HG03342 (cell line): Measurements from ENCODE around the gene PXK.
"Not testable (repeated sequence)": the region's sequence is repeated elsewhere in the genome, so short reads cannot be mapped to it uniquely, and the experiment has no call there.

Source experiments
- ATAC-seq: cut with Tn5 transposase; IDR thresholded peaks from one replicate; pipeline ENCODE4 v1.9.1; 2021; ENCODE audit warnings: mild to moderate bottlenecking, moderate library complexity; ENCODE audit not compliant: unreplicated experiment

PXK gene

GRCh38 chr3:58414538-58415197, 82.0 kb downstream of the PXK start:
- no peak for ATAC-seq

- no peak for ATAC-seq
Measured at GRCh38 chr3:58416191-58416590, 83.5 kb downstream of the PXK start.

GRCh38 chr3:58417075-58417474, 84.4 kb downstream of the PXK start:
- ATAC-seq = no peak

DNA sequence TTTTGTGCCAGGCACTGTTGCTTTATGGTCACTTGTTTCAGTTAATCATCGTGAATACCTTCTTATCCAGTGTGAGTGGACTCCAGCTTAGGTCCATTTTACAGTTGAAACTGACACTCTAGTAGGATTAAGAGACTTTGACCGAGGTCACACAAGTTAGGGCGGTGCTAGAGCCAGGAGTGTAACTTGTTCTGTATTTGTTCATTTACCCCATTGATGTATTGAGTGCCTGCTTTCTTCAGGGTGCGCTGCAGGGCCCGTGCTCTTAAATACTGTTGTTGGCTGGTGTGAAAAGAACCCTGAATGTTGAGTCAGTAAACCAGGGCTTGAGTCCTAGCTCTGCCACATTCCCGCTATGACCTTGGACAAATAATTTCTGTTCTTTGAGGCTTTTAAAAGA, 85.5 kb downstream of the PXK start:
- ATAC-seq = no peak

GRCh38 chr3:58419780-58420507, 87.3 kb downstream of the PXK start:
- peak; percentile 62 for ATAC-seq

- no peak for ATAC-seq
Measured at GRCh38 chr3:58421004-58421403, 88.3 kb downstream of the PXK start.

DNA sequence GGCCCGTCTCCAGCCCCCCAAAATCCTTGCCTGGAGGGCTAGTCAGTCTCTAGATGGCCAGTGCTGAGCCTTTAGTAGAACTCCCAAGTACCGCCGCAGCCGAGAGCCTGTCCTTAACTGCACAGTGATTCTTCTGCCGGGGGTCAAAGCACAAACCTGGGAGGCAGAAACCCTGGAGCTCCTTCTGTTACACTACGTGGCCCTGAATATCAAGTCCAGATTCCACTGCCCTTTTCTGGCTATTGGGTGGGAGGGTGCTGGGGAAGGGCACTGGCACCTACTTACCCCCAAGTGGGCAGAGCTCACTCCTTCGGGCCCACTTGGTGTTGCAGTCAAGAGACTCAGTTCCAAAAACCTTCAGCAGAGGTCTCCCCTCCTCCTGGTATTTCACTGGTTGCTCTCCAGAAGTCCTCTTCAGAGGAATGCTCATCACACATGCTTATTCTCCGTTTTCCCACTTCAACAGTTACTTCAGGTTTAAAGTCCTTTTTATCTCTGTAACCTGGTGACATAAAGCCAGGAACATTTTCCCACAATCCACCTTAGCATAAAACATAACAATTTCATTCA, 90.1 kb downstream of the PXK start:
- ATAC-seq = no peak

GRCh38 chr3:58424613-58425012, 91.9 kb downstream of the PXK start:
- no peak for ATAC-seq

DNA sequence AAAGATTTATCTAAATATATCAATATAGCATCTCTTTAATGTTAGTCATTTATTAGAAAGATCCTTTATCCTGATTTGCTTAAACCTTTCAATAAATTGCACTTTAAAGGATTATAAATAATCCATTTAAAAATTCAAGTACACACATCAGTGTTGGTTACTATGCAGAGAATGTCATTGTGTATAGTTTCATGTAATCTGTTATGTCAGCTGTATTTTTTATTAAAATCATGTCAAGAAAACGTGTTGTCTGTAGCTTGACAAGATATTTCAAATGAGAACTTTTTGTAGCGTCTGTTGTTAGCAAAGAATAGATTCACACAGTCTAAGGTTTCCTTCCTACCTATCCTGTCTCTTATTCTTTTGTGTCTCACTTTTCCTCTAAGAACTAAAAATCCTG, 93.1 kb downstream of the PXK start:
- ATAC-seq = no peak

DNA sequence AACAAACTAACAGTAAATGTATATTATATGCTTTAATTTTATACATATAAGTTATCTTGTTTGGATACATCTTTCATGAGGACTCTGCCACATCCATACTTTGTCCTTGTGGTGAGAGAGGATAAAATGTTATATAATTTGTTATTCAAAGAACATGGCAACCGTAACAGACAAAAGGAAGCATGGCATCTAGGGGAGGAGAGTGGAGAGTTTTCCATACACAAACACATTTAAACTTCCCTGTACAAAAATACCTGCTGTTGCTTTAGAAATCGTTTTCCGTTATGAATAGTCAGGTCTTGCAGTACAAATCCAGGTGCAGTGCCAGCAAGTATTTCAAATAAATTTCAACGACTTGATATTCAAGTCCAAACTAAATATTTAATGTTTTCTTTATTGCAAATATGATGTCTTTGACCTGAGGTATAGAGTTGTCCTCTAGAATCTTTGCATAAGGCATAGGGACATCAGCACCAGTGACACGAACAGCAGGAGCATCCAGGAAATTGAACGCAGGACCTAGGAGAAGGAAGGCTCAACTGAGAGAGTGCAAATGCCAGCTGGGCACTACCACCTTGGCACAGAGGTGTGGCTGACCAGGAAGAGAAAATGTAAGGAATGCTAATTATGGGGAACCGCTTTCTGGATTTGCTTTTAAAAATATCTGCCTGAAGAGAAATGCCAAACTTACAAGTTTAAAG, 95.1 kb downstream of the PXK start:
- no peak for ATAC-seq

DNA sequence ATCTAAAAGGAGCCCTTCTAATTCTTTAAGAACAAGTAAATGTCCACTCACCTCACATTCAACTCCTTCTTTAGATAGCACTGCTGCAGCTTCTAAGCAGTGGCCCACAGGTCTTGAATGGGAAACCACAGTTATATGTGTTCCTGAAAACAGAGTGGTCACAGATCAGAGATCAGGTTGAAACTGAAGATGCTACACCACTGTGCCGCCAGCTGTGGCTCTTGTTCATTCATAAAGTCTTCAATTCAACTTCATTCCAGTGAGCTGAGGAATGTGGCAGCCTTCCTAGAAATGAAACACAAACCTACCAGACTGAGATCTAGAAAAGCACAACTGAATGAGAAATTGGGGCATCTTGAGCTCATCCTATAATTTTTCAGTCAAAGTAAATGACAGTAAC, 97.0 kb downstream of the PXK start:
- no peak for ATAC-seq

- ATAC-seq = no peak
Measured at GRCh38 chr3:58432905-58433304, 100.2 kb downstream of the PXK start.

- peak; percentile 97 for ATAC-seq
Measured at GRCh38 chr3:58433400-58434167, 100.9 kb downstream of the PXK start, which contains the start of gene PDHB. TSS of gene PDHB (minus strand) at chr3:58433832. CDS start at chr3:58433809, 23 bp downstream.

DNA sequence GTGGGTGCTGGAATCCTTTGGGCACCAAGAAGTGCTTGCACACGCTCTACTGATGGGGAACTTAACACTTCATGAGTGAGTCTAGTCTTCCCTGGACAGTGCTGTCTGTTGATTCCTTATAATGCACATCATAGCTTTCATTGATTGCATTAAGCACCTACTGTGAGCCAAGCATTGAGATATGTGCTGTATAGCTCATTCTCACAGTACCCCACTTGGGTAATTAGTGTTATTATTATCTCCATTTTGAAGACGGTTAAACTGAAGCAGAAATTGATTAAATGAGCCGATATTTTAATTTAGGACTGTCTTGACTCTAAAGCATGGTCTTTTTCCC, 101.4 kb downstream of the PXK start:
- ATAC-seq = no peak

- no peak for ATAC-seq
Measured at GRCh38 chr3:58434511-58434910, 101.8 kb downstream of the PXK start.

GRCh38 chr3:58434990-58435389, 102.3 kb downstream of the PXK start:
- ATAC-seq = no peak

GRCh38 chr3:58437276-58437675, 104.6 kb downstream of the PXK start:
- ATAC-seq = not testable (repeated sequence)

GRCh38 chr3:58440996-58441355, 108.3 kb downstream of the PXK start:
- ATAC-seq = not testable (repeated sequence)

DNA sequence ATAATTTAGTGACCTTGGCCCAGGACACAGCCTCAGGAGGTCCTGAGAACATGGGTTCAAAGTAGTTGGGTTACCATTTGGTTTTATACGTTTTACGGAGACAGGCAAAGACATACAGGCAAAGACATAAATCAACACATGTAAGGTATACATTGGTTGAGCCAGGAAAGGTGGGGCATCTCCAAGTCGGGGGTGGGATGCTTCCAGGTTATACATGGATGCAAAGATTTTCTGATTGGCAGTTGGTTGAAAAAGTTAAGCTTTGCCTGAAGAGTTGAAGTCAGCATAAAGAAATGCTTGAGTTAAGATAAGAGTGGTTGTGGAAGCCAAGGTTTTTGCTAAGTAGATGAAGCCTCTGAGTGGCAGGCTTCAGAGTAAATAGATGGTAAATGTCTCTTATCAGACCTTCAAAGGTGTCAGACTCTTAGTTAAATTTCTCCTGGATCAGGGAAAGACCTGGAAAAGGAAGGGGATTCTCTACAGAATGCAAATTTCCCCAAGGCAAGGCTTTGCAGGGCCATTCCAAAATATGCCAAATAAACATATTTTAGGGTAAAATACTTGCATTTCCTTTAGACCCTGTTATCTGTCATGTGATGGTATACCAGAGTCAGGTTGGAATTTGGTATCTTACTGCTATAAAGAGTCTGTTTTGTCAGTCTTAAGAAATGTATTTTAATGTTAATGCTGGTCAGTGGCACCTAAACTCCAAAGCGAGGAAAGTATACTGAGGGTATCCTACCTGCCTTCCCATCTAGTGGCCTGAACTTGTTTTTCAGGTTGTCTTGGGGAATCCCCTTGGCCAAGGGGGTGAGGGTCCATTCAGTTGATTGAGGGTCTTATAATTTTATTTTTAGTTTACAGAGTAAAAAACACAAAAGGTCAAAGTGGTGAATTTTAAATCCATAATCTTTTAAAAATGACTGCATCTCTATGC, 109.1 kb downstream of the PXK start:
- ATAC-seq = no peak

GRCh38 chr3:58452176-58452575, 119.5 kb downstream of the PXK start:
- no peak for ATAC-seq
